Neural cell (in vitro differentiated cells): ENCODE measurements around the gene DIABLO. TPM values are rescaled to one million over a fixed set of nuclear protein-coding genes. Genes with fewer than 3 reads are reported as not detected.

Source experiments
- H2AFZ ChIP-seq: fragments of 200-600, 300-800 bp; sonication (generic), shearing (Covaris generic); 2 replicates; pipeline ENCODE4 v1.6.0; 2014; ENCODE audit warnings: low read depth, mild to moderate bottlenecking, antibody characterized with exemption, low read length, moderate library complexity
- H3F3A ChIP-seq: fragments of 200-600 bp; shearing (Covaris generic); 2 replicates; pipeline ENCODE4 v1.6.1; 2016; ENCODE audit warnings: mild to moderate bottlenecking, moderate library complexity, mixed read lengths, antibody characterized with exemption, low read length; ENCODE audit not compliant: insufficient read depth, poor library complexity, severe bottlenecking
- H3K27ac ChIP-seq: fragments of 200-600, 300-800 bp; sonication (generic), shearing (Covaris generic); 2 replicates; pipeline ENCODE4 v1.5.1; 2014; ENCODE audit warnings: mild to moderate bottlenecking, low read length, moderate library complexity
- H3K27me3 ChIP-seq: fragments of 300-800, 200-600 bp; sonication (generic), shearing (Covaris generic); 2 replicates; pipeline ENCODE4 v1.6.0; 2014; ENCODE audit warnings: mild to moderate bottlenecking, low read depth, low read length, moderate library complexity; ENCODE audit not compliant: insufficient read depth
- H3K36me3 ChIP-seq: fragments of 300-800, 200-600 bp; sonication (generic), shearing (Covaris generic); 2 replicates; pipeline ENCODE4 v1.5.1; 2014; ENCODE audit warnings: mild to moderate bottlenecking, antibody characterized with exemption, low read length, moderate library complexity; ENCODE audit not compliant: insufficient read depth
- H3K4me2 ChIP-seq: fragments of 300-800, 200-600 bp; sonication (generic), shearing (Covaris generic); 2 replicates; pipeline ENCODE4 v1.6.0; 2014; ENCODE audit warnings: mild to moderate bottlenecking, low read length
- H3K4me3 ChIP-seq: fragments of 300-800, 200-600 bp; sonication (generic), shearing (Covaris generic); 2 replicates; pipeline ENCODE4 v1.5.1; 2014; ENCODE audit warnings: mild to moderate bottlenecking, low read length, moderate library complexity
- H3K79me2 ChIP-seq: fragments of 200-600 bp; shearing (Covaris generic); replicated peaks from 2 replicates; pipeline ENCODE4 v1.6.0; 2014; ENCODE audit warnings: mild to moderate bottlenecking, low read length, moderate library complexity; ENCODE audit not compliant: insufficient read depth
- H3K9ac ChIP-seq: fragments of 300-800, 200-600 bp; sonication (generic), shearing (Covaris generic); 2 replicates; pipeline ENCODE4 v1.6.1; 2016; ENCODE audit warnings: mild to moderate bottlenecking, low read length, mixed read lengths
- H3K9me2 ChIP-seq: fragments of 200-600 bp; shearing (Covaris generic); 2 replicates; pipeline ENCODE4 v1.6.1; 2016; ENCODE audit warnings: mild to moderate bottlenecking, low read length, mixed read lengths; ENCODE audit not compliant: insufficient read depth
- H3K9me3 ChIP-seq: fragments of 200-600, 300-800 bp; sonication (generic), shearing (Covaris generic); 2 replicates; pipeline ENCODE4 v1.6.1; 2016; ENCODE audit warnings: mild to moderate bottlenecking, mixed run types, low read length, moderate library complexity, mixed read lengths
- H4K20me1 ChIP-seq: fragments of 200-600 bp; shearing (Covaris generic); 2 replicates; pipeline ENCODE4 v1.6.1; 2016; ENCODE audit warnings: mild to moderate bottlenecking, mixed run types; ENCODE audit not compliant: insufficient read depth
- CTCF ChIP-seq: fragments of 450-650 bp; IDR thresholded peaks from 2 replicates; pipeline ENCODE4 v1.5.1; 2014; ENCODE audit warnings: antibody characterized with exemption, mild to moderate bottlenecking, moderate library complexity; ENCODE audit not compliant: poor library complexity, severe bottlenecking
- EP300 ChIP-seq: fragments of 450-650 bp; conservative IDR thresholded peaks from 2 replicates; pipeline ENCODE4 v1.6.1; 2014; ENCODE audit warnings: antibody characterized with exemption, mild to moderate bottlenecking, moderate library complexity; ENCODE audit not compliant: poor library complexity, severe bottlenecking
- EZH2 ChIP-seq: fragments of 200-600, 300-800 bp; shearing (Covaris generic), sonication (generic); IDR thresholded peaks from 2 replicates; pipeline ENCODE4 v1.6.1; 2014; ENCODE audit warnings: antibody characterized with exemption, low read length, borderline replicate concordance, mild to moderate bottlenecking; ENCODE audit not compliant: insufficient read depth, poor library complexity, severe bottlenecking
- MXI1 ChIP-seq: fragments of 450-650 bp; conservative IDR thresholded peaks from 2 replicates; pipeline ENCODE4 v1.6.1; 2014; ENCODE audit warnings: antibody characterized with exemption, mild to moderate bottlenecking; ENCODE audit not compliant: poor library complexity, severe bottlenecking
- POLR2AphosphoS5 ChIP-seq: IDR thresholded peaks from 2 replicates; pipeline ENCODE4 v1.6.1; 2012
- RAD21 ChIP-seq: fragments of 450-650 bp; conservative IDR thresholded peaks from 2 replicates; pipeline ENCODE4 v1.6.1; 2014; ENCODE audit warnings: antibody characterized with exemption, mild to moderate bottlenecking, moderate library complexity
- REST ChIP-seq: IDR thresholded peaks from 2 replicates; pipeline ENCODE4 v1.6.1; 2012; ENCODE audit warnings: borderline replicate concordance
- SMC3 ChIP-seq: fragments of 450-650 bp; conservative IDR thresholded peaks from 2 replicates; pipeline ENCODE4 v1.6.1; 2014; ENCODE audit warnings: antibody characterized with exemption, mild to moderate bottlenecking, moderate library complexity; ENCODE audit not compliant: poor library complexity
- TAF1 ChIP-seq: IDR thresholded peaks from 2 replicates; pipeline ENCODE4 v1.6.1; 2012; ENCODE audit warnings: low read depth
- polyA plus RNA-seq: library from polyadenylated mRNA; depleted of rRNA; stranded (reverse); fragments of >200 nt; gene quantifications from 2 replicates; pipeline ENCODE4 v1.2.3, GENCODE V29; 2014

Gene DIABLO
- polyA plus RNA-seq, 1 donor from 2014 or later = 157 TPM

GRCh38 chr12:122245553-122245952 is 19.7 kb upstream of the DIABLO start:
- Histone ChIP-seq H3K4me3 (no peak overlapping the region), H3K9me3 (no peaks in the 10 kb centered on the region), H3K79me2 (no peaks in the 10 kb centered on the region), H3F3A (no peaks in the 10 kb centered on the region), H2AFZ (no peak overlapping the region), H4K20me1 (no peaks in the 10 kb centered on the region), H3K27ac (no peak overlapping the region), H3K9ac (no peak overlapping the region), H3K27me3 (no peaks in the 10 kb centered on the region), H3K36me3 (no peaks in the 10 kb centered on the region), H3K4me2 (no peak overlapping the region), H3K9me2 (no peaks in the 10 kb centered on the region)
- TF ChIP-seq MXI1 (no peak), EP300 (no peak), RAD21 (no peak), SMC3 (no peak), CTCF (no peak), REST (no peak), POLR2AphosphoS5 (no peak), EZH2 (no peak), TAF1 (no peak)

- H3K27me3 ChIP-seq = no peaks in the 10 kb centered on the region
- no peaks in the 10 kb centered on the region for H3K36me3 ChIP-seq
- no peak overlapping the region for H3K27ac ChIP-seq
- H2AFZ ChIP-seq = no peak overlapping the region
- H3K4me2 ChIP-seq = no peak overlapping the region
- H4K20me1 ChIP-seq = no peaks in the 10 kb centered on the region
- TF ChIP-seq POLR2AphosphoS5 = no peak
- TF ChIP-seq CTCF = no peak
- no peak for TF ChIP-seq MXI1
- TF ChIP-seq SMC3 = no peak
- TF ChIP-seq REST = no peak
- no peak for TF ChIP-seq TAF1
- no peak for TF ChIP-seq EP300
- no peak for TF ChIP-seq EZH2
- TF ChIP-seq RAD21 = no peak
- H3F3A ChIP-seq = no peaks in the 10 kb centered on the region
- no peaks in the 10 kb centered on the region for H3K9me3 ChIP-seq
- no peak overlapping the region for H3K4me3 ChIP-seq
- H3K9me2 ChIP-seq = no peaks in the 10 kb centered on the region
- no peaks in the 10 kb centered on the region for H3K79me2 ChIP-seq
- H3K9ac ChIP-seq = no peak overlapping the region
Observed at GRCh38 chr12:122244565-122245371, 18.9 kb upstream of the DIABLO start.
